Loucy (cell line): ENCODE results near the gene ZBTB24.

Experiments used
- H2AFZ ChIP-seq: fragments of 200-600 bp; sonication (generic); 2 replicates; pipeline ENCODE4 v1.6.0; 2016; ENCODE audit warnings: antibody characterized with exemption, mild to moderate bottlenecking, low read length, moderate library complexity
- H3F3A ChIP-seq: fragments of 200-600 bp; 2 replicates; pipeline ENCODE4 v1.6.0; 2016; ENCODE audit warnings: antibody characterized with exemption, low read depth, mild to moderate bottlenecking
- H3K27me3 ChIP-seq: fragments of 200-600 bp; sonication (generic); 2 replicates; pipeline ENCODE4 v1.6.1; 2014; ENCODE audit warnings: low read length, mild to moderate bottlenecking; ENCODE audit not compliant: insufficient read depth, poor library complexity, severe bottlenecking
- H3K36me3 ChIP-seq: fragments of 200-600 bp; sonication (generic); 2 replicates; pipeline ENCODE4 v1.6.1; 2016; ENCODE audit warnings: low read length; ENCODE audit not compliant: insufficient read depth
- H3K4me1 ChIP-seq: fragments of 200-600 bp; sonication (generic); 2 replicates; pipeline ENCODE4 v1.5.1; 2014; ENCODE audit warnings: low read length, mild to moderate bottlenecking; ENCODE audit not compliant: insufficient read depth, poor library complexity, severe bottlenecking
- H3K4me2 ChIP-seq: fragments of 200-600 bp; sonication (generic); 2 replicates; pipeline ENCODE4 v1.6.0; 2014; ENCODE audit warnings: antibody characterized with exemption, low read length, low read depth, mild to moderate bottlenecking; ENCODE audit not compliant: poor library complexity, severe bottlenecking
- H3K4me3 ChIP-seq: fragments of 200-600 bp; sonication (generic); 2 replicates; pipeline ENCODE4 v1.5.1; 2014; ENCODE audit warnings: low read length, mild to moderate bottlenecking, mixed read lengths; ENCODE audit not compliant: poor library complexity, severe bottlenecking
- H3K79me2 ChIP-seq: fragments of 200-600 bp; sonication (generic); 2 replicates; pipeline ENCODE4 v1.6.1; 2014; ENCODE audit warnings: low read length; ENCODE audit not compliant: insufficient read depth
- H3K9ac ChIP-seq: fragments of 200-600 bp; sonication (generic); 2 replicates; pipeline ENCODE4 v1.6.0; 2014; ENCODE audit warnings: mild to moderate bottlenecking, low read depth, low read length, moderate library complexity; ENCODE audit not compliant: poor library complexity, severe bottlenecking
- H3K9me2 ChIP-seq: fragments of 200-600 bp; sonication (generic); replicated peaks from 2 replicates; pipeline ENCODE4 v1.6.1; 2016; ENCODE audit warnings: low read depth, low read length, mixed read lengths
- H3K9me3 ChIP-seq: fragments of 200-600 bp; sonication (generic); 2 replicates; pipeline ENCODE4 v1.6.1; 2014; ENCODE audit warnings: mild to moderate bottlenecking, antibody characterized with exemption, low read length, low read depth; ENCODE audit not compliant: insufficient read depth
- H4K20me1 ChIP-seq: fragments of 200-600 bp; sonication (generic); 2 replicates; pipeline ENCODE4 v1.6.0; 2014; ENCODE audit warnings: antibody characterized with exemption, low read length, mild to moderate bottlenecking; ENCODE audit not compliant: insufficient read depth, poor library complexity, severe bottlenecking
- CTCF ChIP-seq: fragments of 200-600 bp; sonication (generic); conservative IDR thresholded peaks from 2 replicates; pipeline ENCODE4 v1.5.1; 2014; ENCODE audit warnings: mild to moderate bottlenecking, antibody characterized with exemption, low read length
- EZH2phosphoT487 ChIP-seq: fragments of 200-600 bp; IDR thresholded peaks from 2 replicates; pipeline ENCODE4 v1.6.1; 2018; ENCODE audit warnings: antibody characterized with exemption, mild to moderate bottlenecking, moderate library complexity, borderline replicate concordance

The ZBTB24 gene

GRCh38 chr6:109503327-109504224 lies 20.6 kb upstream of the ZBTB24 start:
- no peaks in the 10 kb centered on the region for H4K20me1 ChIP-seq
- H3K79me2 ChIP-seq, result no peaks in the 10 kb centered on the region
- no peak overlapping the region for H3K4me2 ChIP-seq
- H3K36me3 ChIP-seq, result no peaks in the 10 kb centered on the region
- TF ChIP-seq CTCF, result no peak
- no peak for TF ChIP-seq EZH2phosphoT487
- H3K4me3 ChIP-seq, result no peak overlapping the region
- H3K27me3 ChIP-seq, result no peaks in the 10 kb centered on the region
- H3K9ac ChIP-seq, result no peak overlapping the region
- no peak overlapping the region for H2AFZ ChIP-seq
- H3K9me2 ChIP-seq, result no peaks in the 10 kb centered on the region
- no peaks in the 10 kb centered on the region for H3K4me1 ChIP-seq
- H3K9me3 ChIP-seq, result no peaks in the 10 kb centered on the region
- H3F3A ChIP-seq, result no peaks in the 10 kb centered on the region

DNA sequence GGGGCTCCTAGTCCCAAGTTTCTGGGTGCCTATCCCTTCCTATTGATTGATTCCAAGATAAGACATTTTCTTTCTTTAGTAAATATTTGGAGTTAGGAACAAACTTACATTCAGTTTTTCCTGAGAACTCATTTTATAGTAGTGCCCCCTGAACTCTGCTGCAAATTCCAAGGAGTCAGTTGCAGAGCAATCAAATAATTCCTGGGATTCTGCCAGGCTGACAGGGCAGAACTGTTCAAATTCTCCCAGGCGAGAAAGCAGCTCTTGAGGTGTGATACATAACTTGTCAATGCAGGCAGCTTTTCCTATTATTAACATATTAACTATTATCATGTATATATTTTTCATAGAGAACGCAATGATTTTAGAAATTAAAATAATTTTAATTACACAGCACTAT lies 15.9 kb upstream of the ZBTB24 start:
- Histone ChIP-seq H3K27me3 (no peaks in the 10 kb centered on the region), H3K79me2 (no peaks in the 10 kb centered on the region), H3K9ac (no peak overlapping the region), H3K4me1 (peaks cover 5% of the 10 kb centered on the region), H3K4me3 (no peak overlapping the region), H2AFZ (no peak overlapping the region), H3F3A (no peaks in the 10 kb centered on the region), H3K36me3 (no peaks in the 10 kb centered on the region), H4K20me1 (no peaks in the 10 kb centered on the region), H3K4me2 (no peak overlapping the region), H3K9me3 (no peaks in the 10 kb centered on the region), H3K9me2 (no peaks in the 10 kb centered on the region)
- no peak for TF ChIP-seq CTCF
- TF ChIP-seq EZH2phosphoT487, result no peak

- Histone ChIP-seq H3K9ac (no peak overlapping the region), H3F3A (no peaks in the 10 kb centered on the region), H3K9me3 (no peaks in the 10 kb centered on the region), H2AFZ (no peak overlapping the region), H3K4me3 (no peak overlapping the region), H3K79me2 (no peaks in the 10 kb centered on the region), H3K36me3 (no peaks in the 10 kb centered on the region), H3K27me3 (no peaks in the 10 kb centered on the region), H3K4me1 (peaks cover 5% of the 10 kb centered on the region), H3K4me2 (no peak overlapping the region), H3K9me2 (no peaks in the 10 kb centered on the region), H4K20me1 (no peaks in the 10 kb centered on the region)
- TF ChIP-seq CTCF, result no peak
- TF ChIP-seq EZH2phosphoT487, result no peak
Observed at GRCh38 chr6:109498052-109498451, 15.0 kb upstream of the ZBTB24 start.
